Endothelial cell (in vitro differentiated cells): ENCODE data around the gene CRYBB1. TPM values are rescaled to one million over a fixed set of nuclear protein-coding genes. Genes with fewer than 3 reads are reported as not detected.

Experiments used
- DNase-seq: peaks from one replicate; pipeline ENCODE4 v3.0.0; 2021; ENCODE audit warnings: low spot score
- H3K27ac Mint-ChIP-seq: one replicate; pipeline ENCODE4 v1.8.0; 2021; ENCODE audit warnings: mixed read lengths, inconsistent platforms; ENCODE audit not compliant: unreplicated experiment
- H3K27me3 Mint-ChIP-seq: one replicate; pipeline ENCODE4 v1.8.0; 2021; ENCODE audit warnings: mild to moderate bottlenecking, moderate library complexity, mixed read lengths, inconsistent platforms; ENCODE audit not compliant: unreplicated experiment
- H3K36me3 Mint-ChIP-seq: one replicate; pipeline ENCODE4 v1.8.0; 2021; ENCODE audit warnings: mild to moderate bottlenecking, low read depth, mixed read lengths, inconsistent platforms; ENCODE audit not compliant: unreplicated experiment
- H3K4me1 Mint-ChIP-seq: one replicate; pipeline ENCODE4 v1.8.0; 2021; ENCODE audit warnings: mild to moderate bottlenecking, mixed read lengths, inconsistent platforms; ENCODE audit not compliant: unreplicated experiment
- H3K4me3 Mint-ChIP-seq: one replicate; pipeline ENCODE4 v1.8.0; 2021; ENCODE audit warnings: mild to moderate bottlenecking, mixed read lengths, inconsistent platforms; ENCODE audit not compliant: unreplicated experiment
- H3K9me3 Mint-ChIP-seq: one replicate; pipeline ENCODE4 v1.8.0; 2021; ENCODE audit warnings: mixed read lengths, inconsistent platforms; ENCODE audit not compliant: unreplicated experiment
- CTCF ChIP-seq: fragments of 200-600 bp; sonication (generic); IDR thresholded peaks from one replicate; pipeline ENCODE4 v1.5.0; 2021; ENCODE audit warnings: antibody characterized with exemption; ENCODE audit not compliant: unreplicated experiment
- total RNA-seq: library from RNA; stranded (reverse); fragmentation: NEBNext Ultra II Directional; extraction: Animal tissue kit (Norgen Biotek cat#: 25700); gene quantifications from one replicate; pipeline ENCODE4 v1.2.1, GENCODE V29; 2021; ENCODE audit not compliant: unreplicated experiment

The CRYBB1 gene
- total RNA-seq, 1 donor from 2014 or later: 9.5 TPM

- H3K4me3 Mint-ChIP-seq: no peak overlapping the region
- H3K36me3 Mint-ChIP-seq: peaks cover 23% of the 10 kb centered on the region
- DNase-seq: no peak
- no peak for TF ChIP-seq CTCF
- H3K27ac Mint-ChIP-seq: no peak overlapping the region
- H3K27me3 Mint-ChIP-seq: peaks cover 1% of the 10 kb centered on the region
- no peaks in the 10 kb centered on the region for H3K9me3 Mint-ChIP-seq
- H3K4me1 Mint-ChIP-seq: peaks cover 35% of the 10 kb centered on the region
Measured at GRCh38 chr22:26581633-26582168, 36.1 kb downstream of the CRYBB1 start.

GRCh38 chr22:26581026-26581425 is 36.8 kb downstream of the CRYBB1 start:
- no peak overlapping the region for H3K4me3 Mint-ChIP-seq
- H3K36me3 Mint-ChIP-seq: peaks cover 23% of the 10 kb centered on the region
- no peaks in the 10 kb centered on the region for H3K9me3 Mint-ChIP-seq
- no peak for DNase-seq
- H3K27me3 Mint-ChIP-seq: peaks cover 3% of the 10 kb centered on the region
- peaks cover 36% of the 10 kb centered on the region for H3K4me1 Mint-ChIP-seq
- TF ChIP-seq CTCF: no peak
- peak overlapping the region; percentile 5 for H3K27ac Mint-ChIP-seq

GRCh38 chr22:26580240-26580962 is 37.4 kb downstream of the CRYBB1 start:
- no peak for DNase-seq
- H3K27me3 Mint-ChIP-seq: peaks cover 3% of the 10 kb centered on the region
- TF ChIP-seq CTCF: no peak
- no peaks in the 10 kb centered on the region for H3K9me3 Mint-ChIP-seq
- H3K4me3 Mint-ChIP-seq: no peak overlapping the region
- H3K4me1 Mint-ChIP-seq: peaks cover 37% of the 10 kb centered on the region
- H3K27ac Mint-ChIP-seq: no peak overlapping the region
- peaks cover 23% of the 10 kb centered on the region for H3K36me3 Mint-ChIP-seq

GRCh38 chr22:26579331-26579886 is 38.4 kb downstream of the CRYBB1 start:
- peak overlapping the region; percentile 37 for H3K27ac Mint-ChIP-seq
- peaks cover 23% of the 10 kb centered on the region for H3K36me3 Mint-ChIP-seq
- H3K4me3 Mint-ChIP-seq: no peak overlapping the region
- H3K27me3 Mint-ChIP-seq: peaks cover 3% of the 10 kb centered on the region
- H3K4me1 Mint-ChIP-seq: peaks cover 35% of the 10 kb centered on the region
- TF ChIP-seq CTCF: no peak
- no peaks in the 10 kb centered on the region for H3K9me3 Mint-ChIP-seq
- DNase-seq: no peak

- H3K4me1 Mint-ChIP-seq: peaks cover 48% of the 10 kb centered on the region
- H3K27me3 Mint-ChIP-seq: peaks cover 1% of the 10 kb centered on the region
- no peak overlapping the region for H3K4me3 Mint-ChIP-seq
- TF ChIP-seq CTCF: no peak
- H3K27ac Mint-ChIP-seq: no peak overlapping the region
- H3K36me3 Mint-ChIP-seq: peaks cover 24% of the 10 kb centered on the region
- H3K9me3 Mint-ChIP-seq: no peaks in the 10 kb centered on the region
- DNase-seq: no peak
Measured at GRCh38 chr22:26577081-26577480, 40.7 kb downstream of the CRYBB1 start.
